Measurements from ENCODE around the gene DUSP14. TPM values are rescaled to one million over a fixed set of nuclear protein-coding genes. Genes with fewer than 3 reads are reported as not detected.

Gene DUSP14
- total and polyA plus RNA-seq, 9 of the 15 experiments (the other 6 are each of a cell fraction or from before 2014, with no cell fraction given) = 20.2 to 74.0 (median 31.8) TPM

GRCh38 chr17:37502009-37502936, 12.6 kb downstream of the DUSP14 start:
- POLR2A ChIA-PET = interaction anchor here (0.8 to 1.7 kb wide), 4 partner anchors 8 to 17 kb away, joined by 3 to 5 read pairs (median 4); no protein-coding TSS in a partner anchor

More at GRCh38 chr17:37502009-37502936, 12.6 kb downstream of the DUSP14 start:
- Histone ChIP-seq H3K36me3 (ENCODE audit: control insufficient read depth, insufficient read depth, low read length) (peaks cover 9% of the 10 kb centered on the region; the same call in 2 of the 3 replicates), H3K4me1 (replicated peaks in 1 of 2; ENCODE audit: control insufficient read depth in 2 of 2, insufficient read depth in 2 of 2, low read length in 2 of 2) (no peaks in the 10 kb centered on the region), H3K9me3 (replicated peaks; ENCODE audit: control insufficient read depth, insufficient read depth, low read depth, low read length) (no peaks in the 10 kb centered on the region), H3K9me1 (ENCODE audit: control insufficient read depth, insufficient read depth, low read length) (peaks cover 6% of the 10 kb centered on the region), H2AFZ (ENCODE audit: low read depth, low read length) (no peak overlapping the region), H3K4me3 (no peak overlapping the region), H3K27ac (ENCODE audit: extremely low read depth, low read depth, low read length) (no peak overlapping the region), H3K79me2 (ENCODE audit: control insufficient read depth, insufficient read depth, low read length) (peaks cover 81% of the 10 kb centered on the region), H3K9ac (ENCODE audit: insufficient read depth in 1 of 2, low read depth in 2 of 2, low read length in 2 of 2) (no peak overlapping the region), H3K27me3 (ENCODE audit: control insufficient read depth in 2 of 2, insufficient read depth in 2 of 2, low read length in 2 of 2) (no peaks in the 10 kb centered on the region), H3K4me2 (ENCODE audit: insufficient read depth, low read length) (no peak overlapping the region), H4K20me1 (replicated peaks; ENCODE audit: control insufficient read depth, insufficient read depth, low read length) (peaks cover 6% of the 10 kb centered on the region)
- CTCF ChIA-PET (ENCODE audit: low intra/inter-chr PET ratio) = no interaction called here
- BruUV-seq (replicated peaks) = no TSS peak
- 88% methylated on average over 10 of the region's 10 CpGs for WGBS (ENCODE audit: insufficient coverage, low coverage, missing lambda C conversion rate)
- ATAC-seq (no peak), FAIRE-seq (no peak), DNase-seq (ENCODE audit: extremely low read depth in 1 of 4, low spot score in 3 of 4) (no peak)
- intact Hi-C loops (cut with micrococcal nuclease) = no loop called here
- TF ChIP-seq CHAMP1 (IDR thresholded peaks at IDR 0.05) = no peak
- in situ Hi-C loops (cut with MboI) = no loop called here
